Keratinocyte (primary cell): Measurements from ENCODE around the gene GTF3C1.

Experiments
- EZH2 ChIP-seq: IDR thresholded peaks from one replicate; pipeline ENCODE4 v1.6.1; 2012; ENCODE audit warnings: inconsistent platforms, mild to moderate bottlenecking, low read length, moderate library complexity
- TF ChIP-seq, protein P1 (sequence below), 3 experiments: IDR thresholded peaks in 1 of 3; conservative IDR thresholded peaks in 1 of 3; optimal IDR thresholded peaks in 1 of 3; 2 replicates in 2 of 3; 3 replicates in 1 of 3; pipeline versions ENCODE3 to v1.5.1; 2011; ENCODE audit warnings: low read length in 3 of 3, mild to moderate bottlenecking in 3 of 3, moderate library complexity in 2 of 3, control low read depth in 1 of 3, inconsistent platforms in 1 of 3; ENCODE audit not compliant: insufficient read depth in 2 of 3; ENCODE audit errors: extremely low read depth in 1 of 3

DNA sequence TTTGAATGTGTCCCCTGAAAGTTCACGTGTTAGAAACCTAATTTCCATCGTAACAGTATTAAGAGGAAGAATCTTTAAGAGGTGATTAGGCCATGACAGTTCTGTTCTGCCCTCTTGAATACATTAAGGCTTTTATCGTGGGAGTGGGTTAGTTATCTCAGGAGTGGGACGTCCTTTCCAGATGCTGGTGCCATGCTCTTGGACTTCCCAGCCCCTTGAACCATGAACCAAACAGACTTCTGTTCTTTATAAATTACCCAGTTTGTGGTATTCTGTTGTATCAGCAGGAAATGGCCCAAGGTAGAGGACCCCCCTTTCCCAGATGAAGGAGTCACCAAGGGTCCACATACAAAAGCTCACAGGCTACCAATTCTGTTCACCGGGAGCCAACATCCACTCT lies 10.1 kb downstream of the GTF3C1 start:
- TF ChIP-seq, protein P1, sequence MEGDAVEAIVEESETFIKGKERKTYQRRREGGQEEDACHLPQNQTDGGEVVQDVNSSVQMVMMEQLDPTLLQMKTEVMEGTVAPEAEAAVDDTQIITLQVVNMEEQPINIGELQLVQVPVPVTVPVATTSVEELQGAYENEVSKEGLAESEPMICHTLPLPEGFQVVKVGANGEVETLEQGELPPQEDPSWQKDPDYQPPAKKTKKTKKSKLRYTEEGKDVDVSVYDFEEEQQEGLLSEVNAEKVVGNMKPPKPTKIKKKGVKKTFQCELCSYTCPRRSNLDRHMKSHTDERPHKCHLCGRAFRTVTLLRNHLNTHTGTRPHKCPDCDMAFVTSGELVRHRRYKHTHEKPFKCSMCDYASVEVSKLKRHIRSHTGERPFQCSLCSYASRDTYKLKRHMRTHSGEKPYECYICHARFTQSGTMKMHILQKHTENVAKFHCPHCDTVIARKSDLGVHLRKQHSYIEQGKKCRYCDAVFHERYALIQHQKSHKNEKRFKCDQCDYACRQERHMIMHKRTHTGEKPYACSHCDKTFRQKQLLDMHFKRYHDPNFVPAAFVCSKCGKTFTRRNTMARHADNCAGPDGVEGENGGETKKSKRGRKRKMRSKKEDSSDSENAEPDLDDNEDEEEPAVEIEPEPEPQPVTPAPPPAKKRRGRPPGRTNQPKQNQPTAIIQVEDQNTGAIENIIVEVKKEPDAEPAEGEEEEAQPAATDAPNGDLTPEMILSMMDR (optimal IDR thresholded peaks at IDR 0.05 in 1 of 3, IDR thresholded peaks at IDR 0.05 in 1 of 3, conservative IDR thresholded peaks at IDR 0.05 in 1 of 3; ENCODE audit: extremely low read depth in 1 of 3, insufficient read depth in 2 of 3, low read length in 3 of 3), result no peak
- TF ChIP-seq EZH2, result no peak
